ENCODE data around the gene SCOC.

The SCOC gene

GRCh38 chr4:140363051-140363450 lies 10.4 kb upstream of the SCOC start:
- ATAC-seq: no peak
- TF ChIP-seq POU6F1 (CRISPR knock-in tag; IDR thresholded peaks at IDR 0.05; ENCODE audit: borderline replicate concordance, low read depth) (no peak), OSR1 (CRISPR knock-in tag; IDR thresholded peaks at IDR 0.05) (no peak), ZC3H10 (CRISPR knock-in tag; IDR thresholded peaks at IDR 0.05) (no peak), PPARA (CRISPR knock-in tag; IDR thresholded peaks at IDR 0.05; ENCODE audit: borderline replicate concordance) (no peak), CSDC2 (CRISPR knock-in tag; IDR thresholded peaks at IDR 0.05) (no peak), ISL1 (CRISPR knock-in tag; IDR thresholded peaks at IDR 0.05) (no peak), ZNF565 (CRISPR knock-in tag; conservative IDR thresholded peaks at IDR 0.05; ENCODE audit: low read depth) (no peak), TSHZ2 (CRISPR knock-in tag; IDR thresholded peaks at IDR 0.05) (no peak), BACH2 (CRISPR knock-in tag; IDR thresholded peaks at IDR 0.05; ENCODE audit: borderline replicate concordance) (no peak), ESRRG (CRISPR knock-in tag; IDR thresholded peaks at IDR 0.05) (no peak), RARB (CRISPR knock-in tag; IDR thresholded peaks at IDR 0.05) (no peak), ARNTL (CRISPR knock-in tag; IDR thresholded peaks at IDR 0.05; ENCODE audit: borderline replicate concordance, low read depth) (no peak)
- TF ChIP-seq, protein P1, sequence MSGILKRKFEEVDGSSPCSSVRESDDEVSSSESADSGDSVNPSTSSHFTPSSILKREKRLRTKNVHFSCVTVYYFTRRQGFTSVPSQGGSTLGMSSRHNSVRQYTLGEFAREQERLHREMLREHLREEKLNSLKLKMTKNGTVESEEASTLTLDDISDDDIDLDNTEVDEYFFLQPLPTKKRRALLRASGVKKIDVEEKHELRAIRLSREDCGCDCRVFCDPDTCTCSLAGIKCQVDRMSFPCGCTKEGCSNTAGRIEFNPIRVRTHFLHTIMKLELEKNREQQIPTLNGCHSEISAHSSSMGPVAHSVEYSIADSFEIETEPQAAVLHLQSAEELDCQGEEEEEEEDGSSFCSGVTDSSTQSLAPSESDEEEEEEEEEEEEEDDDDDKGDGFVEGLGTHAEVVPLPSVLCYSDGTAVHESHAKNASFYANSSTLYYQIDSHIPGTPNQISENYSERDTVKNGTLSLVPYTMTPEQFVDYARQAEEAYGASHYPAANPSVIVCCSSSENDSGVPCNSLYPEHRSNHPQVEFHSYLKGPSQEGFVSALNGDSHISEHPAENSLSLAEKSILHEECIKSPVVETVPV (CRISPR knock-in tag; IDR thresholded peaks at IDR 0.05): no peak

DNA sequence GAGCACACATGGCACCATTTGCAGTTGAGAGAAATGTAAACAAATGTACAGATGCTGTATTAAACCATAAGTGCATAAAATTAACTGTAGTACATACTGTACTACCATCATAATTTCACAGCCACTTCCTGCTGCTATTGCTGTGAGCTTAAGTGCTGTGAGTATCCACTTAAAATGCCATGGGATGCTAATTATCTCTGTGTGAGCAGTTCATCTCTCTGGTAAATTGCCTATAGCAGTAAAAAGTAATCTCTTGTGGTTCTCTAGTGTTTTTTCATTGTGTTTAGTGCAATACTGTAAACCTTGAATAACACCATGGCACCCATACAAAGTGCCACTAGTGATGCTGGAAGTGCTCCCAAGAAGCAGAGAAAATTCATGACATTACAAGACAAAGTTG lies 9.9 kb upstream of the SCOC start:
- no peak for ATAC-seq
- TF ChIP-seq OSR1 (CRISPR knock-in tag; IDR thresholded peaks at IDR 0.05) (no peak), ESRRG (CRISPR knock-in tag; IDR thresholded peaks at IDR 0.05) (no peak), CREB5 (CRISPR knock-in tag; IDR thresholded peaks at IDR 0.05; ENCODE audit: low read depth) (no peak), ZFP30 (CRISPR knock-in tag; IDR thresholded peaks at IDR 0.05) (no peak)

DNA sequence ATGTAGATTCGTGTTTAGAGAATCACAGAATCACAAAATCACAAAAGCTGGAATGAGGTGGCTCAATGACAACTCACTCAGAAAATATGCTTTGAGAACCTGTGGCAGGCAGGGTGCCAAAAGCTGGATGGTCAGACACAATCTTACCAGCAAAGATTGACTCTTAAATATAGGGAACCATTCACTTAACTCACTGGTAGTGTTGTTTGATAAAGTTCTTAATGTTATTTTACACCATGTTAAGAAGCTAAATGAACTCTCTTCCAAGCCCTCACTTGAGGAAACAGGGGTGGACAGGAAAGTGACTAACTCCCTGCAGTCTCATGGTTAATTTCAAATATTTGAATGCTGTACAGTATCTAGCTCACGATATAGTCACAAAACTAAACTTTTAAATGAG lies 5.7 kb upstream of the SCOC start:
- no peak for TF ChIP-seq CREB5 (CRISPR knock-in tag; IDR thresholded peaks at IDR 0.05; ENCODE audit: low read depth)
- TF ChIP-seq ZFP3 (CRISPR knock-in tag; IDR thresholded peaks at IDR 0.05): no peak
- TF ChIP-seq TOX (CRISPR knock-in tag; IDR thresholded peaks at IDR 0.05; ENCODE audit: borderline replicate concordance): no peak
- no peak for TF ChIP-seq SNAI2 (CRISPR knock-in tag; IDR thresholded peaks at IDR 0.05)
- ATAC-seq: peak; percentile 36; the same call in 2 of the 3 replicates

GRCh38 chr4:140368686-140369085 lies 4.8 kb upstream of the SCOC start:
- TF ChIP-seq TCF4 (CRISPR knock-in tag; IDR thresholded peaks at IDR 0.05; ENCODE audit: borderline replicate concordance) (no peak), ISL1 (CRISPR knock-in tag; IDR thresholded peaks at IDR 0.05) (no peak), SNAI2 (CRISPR knock-in tag; IDR thresholded peaks at IDR 0.05) (no peak), ZNF565 (CRISPR knock-in tag; conservative IDR thresholded peaks at IDR 0.05; ENCODE audit: low read depth) (no peak), BACH2 (CRISPR knock-in tag; IDR thresholded peaks at IDR 0.05; ENCODE audit: borderline replicate concordance) (no peak), ARNTL (CRISPR knock-in tag; IDR thresholded peaks at IDR 0.05; ENCODE audit: borderline replicate concordance, low read depth) (no peak), ZFP30 (CRISPR knock-in tag; IDR thresholded peaks at IDR 0.05) (no peak), ZNF70 (CRISPR knock-in tag; IDR thresholded peaks at IDR 0.05) (no peak), ZNF8 (CRISPR knock-in tag; IDR thresholded peaks at IDR 0.05) (no peak), ZC3H10 (CRISPR knock-in tag; IDR thresholded peaks at IDR 0.05) (no peak), GLIS3 (CRISPR knock-in tag; IDR thresholded peaks at IDR 0.05) (no peak), PPARA (CRISPR knock-in tag; IDR thresholded peaks at IDR 0.05; ENCODE audit: borderline replicate concordance) (no peak), ZFP3 (CRISPR knock-in tag; IDR thresholded peaks at IDR 0.05) (no peak), ESRRG (CRISPR knock-in tag; IDR thresholded peaks at IDR 0.05) (no peak), OSR1 (CRISPR knock-in tag; IDR thresholded peaks at IDR 0.05) (no peak)
- TF ChIP-seq, protein P1 (CRISPR knock-in tag; IDR thresholded peaks at IDR 0.05): no peak
- no peak for ATAC-seq

All from SK-N-SH treated with all-trans-retinoic acid at 6 μM for 48 hours (cell line).